GM15510 (cell line): ENCODE results near the gene EYS.

Source experiments
- POLR2A ChIP-seq: IDR thresholded peaks from 3 replicates; pipeline ENCODE4 v1.6.1; 2011; ENCODE audit warnings: borderline replicate concordance; ENCODE audit not compliant: insufficient read length; ENCODE audit errors: extremely low read depth

The EYS gene

GRCh38 chr6:63795826-63796225, 1911.2 kb downstream of the EYS start:
- TF ChIP-seq POLR2A, result no peak

- TF ChIP-seq POLR2A, result no peak
Observed at GRCh38 chr6:63795006-63795405, 1912.0 kb downstream of the EYS start.

- TF ChIP-seq POLR2A, result no peak
Observed at GRCh38 chr6:63793465-63794137, 1913.4 kb downstream of the EYS start.

- no peak for TF ChIP-seq POLR2A
Observed at GRCh38 chr6:63792736-63793464, 1914.1 kb downstream of the EYS start.

- TF ChIP-seq POLR2A, result no peak
Observed at GRCh38 chr6:63790334-63790733, 1916.7 kb downstream of the EYS start.

GRCh38 chr6:63789699-63790098, 1917.3 kb downstream of the EYS start:
- no peak for TF ChIP-seq POLR2A

- TF ChIP-seq POLR2A, result no peak
Observed at GRCh38 chr6:63788569-63788968, 1918.5 kb downstream of the EYS start.

- TF ChIP-seq POLR2A, result no peak
Observed at GRCh38 chr6:63787021-63787420, 1920.0 kb downstream of the EYS start.

GRCh38 chr6:63785006-63785405, 1922.0 kb downstream of the EYS start:
- TF ChIP-seq POLR2A, result no peak

GRCh38 chr6:63783096-63783495, 1923.9 kb downstream of the EYS start:
- TF ChIP-seq POLR2A, result no peak

GRCh38 chr6:63774961-63775360, 1932.1 kb downstream of the EYS start:
- no peak for TF ChIP-seq POLR2A

GRCh38 chr6:63773200-63773599, 1933.8 kb downstream of the EYS start:
- TF ChIP-seq POLR2A, result no peak

- TF ChIP-seq POLR2A, result no peak
Observed at GRCh38 chr6:63765828-63766227, 1941.2 kb downstream of the EYS start.

- TF ChIP-seq POLR2A, result no peak
Observed at GRCh38 chr6:63764318-63764916, 1942.6 kb downstream of the EYS start.

GRCh38 chr6:63760199-63760598, 1946.8 kb downstream of the EYS start:
- no peak for TF ChIP-seq POLR2A
